H1 (cell line): Measurements from ENCODE around the gene COASY. TPM values are rescaled to one million over a fixed set of nuclear protein-coding genes. Genes with fewer than 3 reads are reported as not detected.

ENCODE experiments used
- CTCF ChIA-PET: fragments of 300-600 bp; sonication (Branson Sonifier 250); formaldehyde crosslinking; loops from one replicate; lab custom pipeline; 2021; ENCODE audit not compliant: partially characterized antibody; lab: Charles Lee
- POLR2A ChIA-PET: fragments of 300-600 bp; sonication (Branson Sonifier 250); formaldehyde crosslinking; loops from one replicate; lab custom pipeline; 2021; ENCODE audit warnings: inconsistent platforms; ENCODE audit not compliant: partially characterized antibody; lab: Charles Lee
- DNase-seq, 2 experiments: peaks; one replicate each; pipeline versions ENCODE4 v3.0.0 to v3.0.0-alpha.2; 2010 to 2022; ENCODE audit warnings: low spot score in 2 of 2, low read depth in 1 of 2, mixed read lengths in 1 of 2
- FAIRE-seq: peaks from 2 replicates; lab custom pipeline; 2011; peaks lifted over from hg19 to GRCh38; lab: Jason Lieb, UNC
- H2AFZ ChIP-seq: 2 replicates; pipeline ENCODE4 v1.8.1; 2012; ENCODE audit warnings: low read length, inconsistent platforms
- H2AK5ac ChIP-seq: 2 replicates; pipeline ENCODE4 v1.6.1; 2013; ENCODE audit warnings: low read depth, low read length
- H2BK120ac ChIP-seq: replicated peaks from 2 replicates; pipeline ENCODE3; 2013; ENCODE audit warnings: low read depth, low read length, inconsistent platforms
- H2BK12ac ChIP-seq: 2 replicates; pipeline ENCODE4 v1.6.1; 2013; ENCODE audit warnings: low read depth, low read length
- H2BK15ac ChIP-seq: 2 replicates; pipeline ENCODE4 v1.6.1; 2013; ENCODE audit warnings: low read length
- H2BK20ac ChIP-seq: 2 replicates; pipeline ENCODE4 v1.6.1; 2013; ENCODE audit warnings: low read length
- H2BK5ac ChIP-seq: 2 replicates; pipeline ENCODE4 v1.6.1; 2013; ENCODE audit warnings: low read depth, low read length
- H3K14ac ChIP-seq: 2 replicates; pipeline ENCODE4 v1.6.1; 2013; ENCODE audit warnings: inconsistent platforms; ENCODE audit not compliant: insufficient read length
- H3K18ac ChIP-seq: 2 replicates; pipeline ENCODE4 v1.6.1; 2013; ENCODE audit warnings: low read length; ENCODE audit errors: extremely low read depth
- H3K23ac ChIP-seq: 2 replicates; pipeline ENCODE4 v1.6.1; 2013; ENCODE audit warnings: inconsistent platforms; ENCODE audit not compliant: insufficient read length
- H3K23me2 ChIP-seq: 2 replicates; pipeline ENCODE4 v1.6.1; 2013; ENCODE audit warnings: low read depth, low read length
- H3K27ac ChIP-seq: 2 replicates; pipeline ENCODE4 v1.6.1; 2011; ENCODE audit warnings: low read depth, low read length, inconsistent platforms
- H3K27me3 ChIP-seq, 4 experiments: replicated peaks in 1 of 4; 1 replicate in 1 of 4; 2 replicates in 3 of 4; pipeline versions ENCODE4 v1.6.1 to v1.8.1; 2011 to 2013; ENCODE audit warnings: low read length in 3 of 4, mild to moderate bottlenecking in 3 of 4, inconsistent platforms in 2 of 4, mixed read lengths in 2 of 4, moderate library complexity in 1 of 4; ENCODE audit not compliant: control insufficient read depth in 3 of 4, insufficient read depth in 3 of 4; ENCODE audit errors: extremely low read depth in 1 of 4
- H3K36me3 ChIP-seq, 4 experiments: 2 replicates each; pipeline versions ENCODE4 v1.6.1 to v1.8.1; 2011 to 2013; ENCODE audit warnings: mild to moderate bottlenecking in 4 of 4, low read length in 3 of 4, moderate library complexity in 2 of 4, control low read depth in 1 of 4, inconsistent platforms in 1 of 4; ENCODE audit not compliant: insufficient read depth in 4 of 4, control insufficient read depth in 2 of 4
- H3K4ac ChIP-seq: replicated peaks from 2 replicates; pipeline ENCODE3; 2013; ENCODE audit warnings: low read length, low read depth, mixed read lengths, inconsistent platforms; ENCODE audit not compliant: insufficient read length
- H3K4me1 ChIP-seq, 4 experiments: replicated peaks in 1 of 4; 1 replicate in 1 of 4; 2 replicates in 3 of 4; pipeline versions ENCODE4 v1.6.1 to v1.8.1; 2011 to 2013; ENCODE audit warnings: low read length in 3 of 4, inconsistent platforms in 2 of 4, mixed read lengths in 1 of 4; ENCODE audit not compliant: insufficient read depth in 4 of 4, control insufficient read depth in 3 of 4
- H3K4me2 ChIP-seq, 2 experiments: 2 replicates each; pipeline versions ENCODE4 v1.6.1 to v1.8.1; 2011 to 2013; ENCODE audit warnings: low read depth in 2 of 2, low read length in 2 of 2, control low read depth in 1 of 2, inconsistent platforms in 1 of 2, mild to moderate bottlenecking in 1 of 2; ENCODE audit not compliant: insufficient read depth in 1 of 2
- H3K4me3 ChIP-seq, 4 experiments: fragments of 200-600, 300-600 bp in 1 of 4; sonication (generic), shearing (Covaris generic), sonication (Bioruptor Twin) in 1 of 4; 2 replicates each; pipeline versions ENCODE4 v1.5.1 to v1.8.1; 2011 to 2016; ENCODE audit warnings: low read length in 4 of 4, low read depth in 3 of 4, control low read depth in 2 of 4, inconsistent platforms in 2 of 4, mild to moderate bottlenecking in 2 of 4, mixed read lengths in 1 of 4, moderate library complexity in 1 of 4; ENCODE audit not compliant: insufficient read depth in 2 of 4; ENCODE audit errors: extremely low read depth in 1 of 4
- H3K56ac ChIP-seq: replicated peaks from 2 replicates; pipeline ENCODE3; 2013; ENCODE audit warnings: low read depth, mild to moderate bottlenecking, mixed read lengths, low read length, inconsistent platforms; ENCODE audit not compliant: insufficient read length
- H3K79me1 ChIP-seq: 2 replicates; pipeline ENCODE4 v1.6.1; 2013; ENCODE audit warnings: low read depth, low read length, control low read depth
- H3K79me2 ChIP-seq, 2 experiments: 2 replicates each; pipeline versions ENCODE4 v1.6.1 to v1.8.1; 2012 to 2013; ENCODE audit warnings: low read length in 2 of 2, mild to moderate bottlenecking in 2 of 2, inconsistent platforms in 1 of 2; ENCODE audit not compliant: insufficient read depth in 2 of 2, control insufficient read depth in 1 of 2
- H3K9ac ChIP-seq, 4 experiments: replicated peaks in 1 of 4; 1 replicate in 1 of 4; 2 replicates in 3 of 4; pipeline versions ENCODE4 v1.6.1 to v1.8.1; 2011 to 2013; ENCODE audit warnings: low read depth in 3 of 4, low read length in 3 of 4, control low read depth in 2 of 4, mild to moderate bottlenecking in 2 of 4, moderate library complexity in 2 of 4, inconsistent platforms in 1 of 4; ENCODE audit errors: extremely low read depth in 1 of 4
- H3K9me3 ChIP-seq, 2 experiments: 2 replicates each; pipeline versions ENCODE4 v1.6.1 to v1.8.1; 2012 to 2013; ENCODE audit warnings: mild to moderate bottlenecking in 2 of 2, moderate library complexity in 2 of 2, control low read depth in 1 of 2, inconsistent platforms in 1 of 2, low read depth in 1 of 2, low read length in 1 of 2, mixed read lengths in 1 of 2; ENCODE audit not compliant: insufficient read depth in 2 of 2
- H4K20me1 ChIP-seq, 2 experiments: replicated peaks in 1 of 2; 2 replicates each; pipeline versions ENCODE3 to v1.8.1; 2011 to 2013; ENCODE audit warnings: inconsistent platforms in 2 of 2, low read length in 2 of 2, mild to moderate bottlenecking in 1 of 2; ENCODE audit not compliant: insufficient read depth in 2 of 2, control insufficient read depth in 1 of 2
- H4K5ac ChIP-seq: 2 replicates; pipeline ENCODE4 v1.6.1; 2013; ENCODE audit warnings: low read length, low read depth, mixed read lengths, inconsistent platforms; ENCODE audit not compliant: insufficient read length
- H4K8ac ChIP-seq: 2 replicates; pipeline ENCODE4 v1.8.0; 2013; ENCODE audit warnings: mild to moderate bottlenecking, moderate library complexity, low read length, inconsistent platforms; ENCODE audit not compliant: insufficient read depth; ENCODE audit errors: extremely low read depth
- H4K91ac ChIP-seq: replicated peaks from 2 replicates; pipeline ENCODE3; 2013; ENCODE audit warnings: low read length, mixed read lengths, inconsistent platforms; ENCODE audit not compliant: insufficient read length
- RXRA ChIP-seq: IDR thresholded peaks from 2 replicates; pipeline ENCODE4 v1.6.1; 2011; ENCODE audit warnings: low read depth, mild to moderate bottlenecking, low read length, moderate library complexity; ENCODE audit not compliant: insufficient read depth
- SP2 ChIP-seq: IDR thresholded peaks from 2 replicates; pipeline ENCODE4 v1.6.1; 2012; ENCODE audit warnings: mild to moderate bottlenecking, low read length, inconsistent platforms
- WGBS, 2 experiments: shearing (Covaris generic) in 1 of 2; methylation state at CpG; one replicate each; pipeline versions ENCODE4 v1.1.6 to v1.1.7; 2013 to 2015; ENCODE audit warnings: low lambda C conversion rate in 2 of 2, mixed read lengths in 2 of 2, inconsistent platforms in 1 of 2, low coverage in 1 of 2, missing lambda C conversion rate in 1 of 2; ENCODE audit not compliant: insufficient replicate concordance in 2 of 2, insufficient coverage in 1 of 2, insufficient read length in 1 of 2; ENCODE audit errors: extremely low coverage in 1 of 2, missing lambda C conversion rate in 1 of 2; 5-methylcytosine and 5-hydroxymethylcytosine counted together
- polyA plus RNA-seq, 7 experiments: library from polyadenylated mRNA; depleted of rRNA in 3 of 7; stranded (reverse) in 5 of 7; unstranded in 2 of 7; fragments of >200 nt in 5 of 7; fragments of 200-250 nt in 2 of 7; gene quantifications; 1 replicate in 5 of 7; 2 replicates in 1 of 7; 4 replicates in 1 of 7; pipeline versions ENCODE4 v1.2.1 to v1.2.3, GENCODE V29; 2011 to 2013; ENCODE audit warnings: missing spikeins in 2 of 7, mixed read lengths in 2 of 7
- total RNA-seq: library from RNA; stranded (reverse); fragmentation: NEBNext Ultra II Directional; extraction: Animal tissue kit (Norgen Biotek cat#: 25700); gene quantifications from 2 replicates; pipeline ENCODE4 v1.2.1, GENCODE V29; 2021

COASY gene
- total and polyA plus RNA-seq, 2 of the 8 experiments (the other 6 are each of a cell fraction or from before 2014, with no cell fraction given): 64.5 to 100 TPM

GRCh38 chr17:42573095-42573494 is 11.1 kb downstream of the COASY start:
- Histone ChIP-seq H2BK15ac (no peak overlapping the region), H4K8ac (no peak overlapping the region), H4K5ac (no peak overlapping the region), H3K18ac (no peak overlapping the region), H3K79me1 (no peaks in the 10 kb centered on the region), H2BK5ac (no peak overlapping the region), H2BK120ac (no peak overlapping the region), H3K9ac (no peak overlapping the region), H3K56ac (no peak overlapping the region), H3K23me2 (peaks cover 9% of the 10 kb centered on the region), H3K4me2 (no peak overlapping the region), H3K4me1 (no peaks in the 10 kb centered on the region), H3K27ac (no peak overlapping the region), H3K36me3 (peaks cover 44 to 59% (median 55%) of the 10 kb centered on the region in 4 experiments), H3K23ac (no peak overlapping the region), H3K9me3 (no peaks in the 10 kb centered on the region), H4K91ac (no peak overlapping the region), H3K79me2 (peaks cover 0 to 19% of the 10 kb centered on the region in 2 experiments; a peak in 2 of 4 replicates), H4K20me1 (peaks cover 0 to 1% of the 10 kb centered on the region in 2 experiments), H3K4me3 (no peak overlapping the region), H2AFZ (no peak overlapping the region), H3K27me3 (no peaks in the 10 kb centered on the region), H3K14ac (no peak overlapping the region), H2BK20ac (no peak overlapping the region), H3K4ac (no peak overlapping the region), H2BK12ac (no peak overlapping the region), H2AK5ac (no peak overlapping the region)
- POLR2A ChIA-PET: interaction anchor here (0.8 to 7.0 kb wide), 4 partner anchors 7 to 19 kb away, joined by 3 to 74 read pairs (median 3); partner anchors contain the start of genes COASY and MLX
- TF ChIP-seq RXRA (no peak), SP2 (no peak)
- no peak for DNase-seq
- FAIRE-seq: no peak
- 88% methylated on average over 4 of the region's 4 CpGs; no CpG with 5 or more reads in 1 of the 2 experiments for WGBS, 2 experiments
- CTCF ChIA-PET: interaction anchor here (1.3 to 1.4 kb wide), 3 partner anchors 14 to 107 kb away, joined by 3 to 5 read pairs (median 4); no protein-coding TSS in a partner anchor
